Measurements from ENCODE around the gene GZMA.
"Not testable (repeated sequence)": the region's sequence is repeated elsewhere in the genome, so short reads cannot be mapped to it uniquely, and the experiment has no call there.

GZMA gene

DNA sequence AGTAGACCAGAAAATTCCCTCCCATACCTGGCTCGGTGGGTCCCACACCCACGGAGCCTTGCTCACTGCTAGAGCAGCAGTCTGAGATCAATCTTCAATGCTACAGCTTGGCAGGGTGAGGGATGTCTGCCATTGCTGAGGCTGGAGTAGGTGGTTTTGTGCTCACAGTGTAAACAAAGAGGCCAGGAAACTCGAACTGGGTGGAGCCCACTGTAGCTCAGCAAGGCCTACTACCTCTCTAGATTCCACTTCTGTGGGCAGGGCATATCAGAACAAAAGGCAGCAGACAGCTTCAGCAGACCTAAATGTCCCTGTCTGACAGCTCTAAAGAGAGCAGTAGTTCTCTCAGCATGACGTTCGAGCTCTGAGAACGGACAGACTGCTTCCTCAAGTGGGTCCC, 5.6 kb upstream of the GZMA start:
- DNase-seq, result no peak
- TF ChIP-seq POLR2A (IDR thresholded peaks at IDR 0.05; ENCODE audit: low read length) (no peak), GATA1 (IDR thresholded peaks at IDR 0.05; ENCODE audit: low read depth, low read length) (no peak)

DNA sequence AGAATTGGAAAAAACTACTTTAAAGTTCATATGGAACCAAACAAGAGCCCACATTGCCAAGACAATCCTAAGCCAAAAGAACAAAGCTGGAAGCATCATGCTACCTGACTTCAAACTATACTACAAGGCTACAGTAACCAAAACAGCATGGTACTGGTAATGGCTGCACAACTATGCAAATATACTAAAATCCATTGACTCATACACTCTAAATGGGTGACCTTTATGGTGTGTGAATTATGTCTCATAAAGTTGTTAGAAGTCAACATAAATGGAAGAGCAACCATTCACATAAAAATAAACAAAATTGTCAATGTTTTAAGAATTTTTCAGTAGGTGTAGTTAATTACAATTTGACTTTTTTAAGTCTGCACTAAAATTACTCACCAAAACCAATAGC, 1.3 kb upstream of the GZMA start:
- DNase-seq, result not testable (repeated sequence)

DNA sequence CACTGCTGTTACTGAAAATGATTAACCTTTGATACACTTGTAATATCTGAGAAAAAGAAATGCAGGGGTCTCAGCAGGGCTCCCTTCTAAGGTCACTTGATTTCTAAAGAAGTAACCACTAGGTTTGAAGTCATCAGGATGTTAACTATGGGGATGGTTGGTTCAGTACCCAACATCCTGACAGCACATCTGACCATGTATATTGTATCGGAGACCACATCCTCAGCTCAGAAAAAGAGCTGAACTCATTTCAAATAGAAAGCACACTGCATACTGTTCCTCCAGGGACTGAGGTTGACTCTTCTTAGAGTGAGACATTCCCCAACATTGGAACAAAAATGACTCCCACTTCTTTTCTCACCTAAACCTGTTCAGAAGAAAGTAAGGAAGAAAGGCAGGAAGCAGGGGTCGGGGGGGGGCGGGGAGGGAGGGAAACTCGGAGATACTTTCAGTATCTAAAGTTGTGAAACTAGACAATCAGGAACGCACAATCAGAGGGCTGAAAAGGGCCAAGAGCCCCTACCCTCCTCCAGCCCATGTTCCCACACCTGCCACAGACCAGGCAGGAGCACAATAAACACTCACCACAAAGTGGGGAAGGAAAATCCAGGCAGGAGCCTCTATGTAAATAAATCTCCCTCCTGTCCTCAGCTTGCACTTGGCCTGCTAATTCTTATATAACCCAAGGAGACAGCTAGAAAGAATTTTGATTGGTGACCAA, 730 bp upstream of the GZMA start:
- TF ChIP-seq POLR2A (IDR thresholded peaks at IDR 0.05; ENCODE audit: low read length) (no peak), GATA1 (IDR thresholded peaks at IDR 0.05; ENCODE audit: low read depth, low read length) (no peak)
- DNase-seq, result no peak

DNA sequence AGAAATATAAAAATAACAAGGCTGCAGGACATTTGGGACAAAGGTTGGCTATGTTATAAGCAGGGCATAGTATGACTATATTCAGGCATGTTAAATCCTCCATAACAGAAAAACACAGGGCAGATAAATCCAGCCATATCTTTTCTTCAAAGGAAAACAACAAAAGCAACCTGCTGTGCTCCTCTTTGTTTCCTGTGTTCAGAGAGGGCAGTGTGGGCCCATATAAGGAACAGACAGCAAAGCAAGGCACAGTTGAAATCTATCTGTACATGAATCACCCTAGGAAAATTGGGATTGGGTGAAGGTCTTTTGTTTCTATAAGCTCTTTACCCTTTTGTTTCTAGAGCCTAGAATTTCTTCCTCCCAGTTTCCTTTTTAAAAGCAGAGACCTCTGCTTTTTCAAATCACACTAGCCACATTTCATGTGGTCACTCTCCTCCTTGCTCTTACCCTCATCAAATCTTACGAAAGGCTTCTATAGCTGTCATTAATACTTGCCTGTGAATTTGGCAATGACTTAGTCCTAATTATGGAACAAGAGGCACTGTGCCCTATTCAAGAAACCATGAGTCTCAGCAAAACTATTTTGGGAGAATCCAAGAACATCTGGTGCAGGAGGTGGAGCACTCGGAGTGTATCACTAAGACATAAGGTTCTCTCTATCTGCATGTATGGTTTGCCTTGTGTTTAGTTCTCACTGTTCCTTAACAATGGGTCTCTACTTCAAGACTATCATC, 1.8 kb downstream of the GZMA start:
- DNase-seq, result no peak

DNA sequence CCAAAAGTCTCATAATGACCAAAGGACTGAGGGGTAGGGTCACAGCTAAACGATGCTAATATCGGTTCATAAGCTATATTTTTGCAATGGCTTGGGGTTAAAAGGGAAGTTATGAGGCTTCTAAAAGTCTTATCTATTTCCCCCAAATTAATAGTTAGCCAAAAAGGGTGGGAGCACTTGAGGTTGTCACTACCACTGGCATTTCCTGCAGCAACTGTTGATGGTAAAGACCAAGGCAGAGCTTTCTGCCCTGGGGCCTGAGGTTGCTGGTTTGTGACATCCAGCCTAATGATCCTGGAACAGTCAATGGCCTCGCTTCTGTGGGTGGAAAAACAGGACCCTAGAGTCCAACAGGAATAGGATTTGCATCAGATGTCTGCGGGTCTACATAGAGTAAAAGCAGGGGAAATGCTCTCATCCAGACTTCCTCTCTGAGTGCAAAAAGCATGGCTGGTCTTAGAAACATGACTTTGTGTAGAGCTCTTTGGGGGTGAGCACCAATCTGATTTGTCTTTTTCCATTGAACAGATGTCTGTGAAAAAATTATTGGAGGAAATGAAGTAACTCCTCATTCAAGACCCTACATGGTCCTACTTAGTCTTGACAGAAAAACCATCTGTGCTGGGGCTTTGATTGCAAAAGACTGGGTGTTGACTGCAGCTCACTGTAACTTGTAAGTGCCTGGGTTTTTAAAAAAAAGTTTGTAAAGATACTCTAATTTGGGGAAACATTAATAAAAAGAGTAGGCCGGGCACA, 2.7 kb downstream of the GZMA start:
- DNase-seq, result no peak
- no peak for TF ChIP-seq POLR2A (IDR thresholded peaks at IDR 0.05; ENCODE audit: low read length)
- TF ChIP-seq GATA1 (IDR thresholded peaks at IDR 0.05; ENCODE audit: low read depth, low read length), result no peak

More for the DNA sequence above, 1.8 kb downstream of the GZMA start:
- no peak for TF ChIP-seq GATA1 (IDR thresholded peaks at IDR 0.05; ENCODE audit: low read depth, low read length)
- no peak for TF ChIP-seq POLR2A (IDR thresholded peaks at IDR 0.05; ENCODE audit: low read length)

DNA sequence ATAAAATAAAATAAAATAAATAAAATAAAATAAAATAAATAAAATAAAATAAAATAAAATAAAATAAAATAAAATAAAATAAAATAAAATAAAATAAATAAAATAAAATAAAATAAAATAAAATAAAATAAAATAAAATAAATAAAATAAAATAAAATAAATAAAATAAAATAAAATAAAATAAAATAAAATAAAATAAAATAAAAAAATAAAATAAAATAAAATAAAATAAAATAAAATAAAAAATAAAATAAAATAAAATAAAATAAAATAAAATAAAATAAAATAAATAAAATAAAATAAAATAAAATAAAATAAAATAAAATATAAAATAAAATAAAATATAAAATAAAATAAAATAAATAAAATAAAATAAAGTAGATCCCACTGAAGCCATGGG, 3.5 kb downstream of the GZMA start:
- not testable (repeated sequence) for DNase-seq

DNA sequence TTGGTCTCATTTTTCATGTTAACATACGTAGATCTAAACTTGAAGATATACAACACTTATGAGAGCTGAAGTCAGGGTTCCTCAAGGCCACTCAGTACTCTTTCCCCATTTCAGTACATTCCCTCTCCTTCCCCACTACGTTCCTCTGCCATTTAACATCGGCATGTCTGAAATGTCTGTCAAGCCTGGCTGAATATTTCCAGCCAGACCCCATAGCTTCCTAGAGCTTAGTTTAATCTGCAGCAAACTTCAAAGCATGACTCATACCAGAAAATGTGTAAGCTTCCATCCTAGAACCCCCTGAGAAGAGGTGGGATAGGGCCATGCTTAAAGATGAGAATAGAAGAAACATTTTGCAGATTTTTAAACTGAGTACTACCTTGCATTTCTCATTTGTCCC, 6.2 kb downstream of the GZMA start:
- TF ChIP-seq POLR2A (IDR thresholded peaks at IDR 0.05; ENCODE audit: low read length) (no peak), GATA1 (IDR thresholded peaks at IDR 0.05; ENCODE audit: low read depth, low read length) (no peak)
- no peak for DNase-seq

DNA sequence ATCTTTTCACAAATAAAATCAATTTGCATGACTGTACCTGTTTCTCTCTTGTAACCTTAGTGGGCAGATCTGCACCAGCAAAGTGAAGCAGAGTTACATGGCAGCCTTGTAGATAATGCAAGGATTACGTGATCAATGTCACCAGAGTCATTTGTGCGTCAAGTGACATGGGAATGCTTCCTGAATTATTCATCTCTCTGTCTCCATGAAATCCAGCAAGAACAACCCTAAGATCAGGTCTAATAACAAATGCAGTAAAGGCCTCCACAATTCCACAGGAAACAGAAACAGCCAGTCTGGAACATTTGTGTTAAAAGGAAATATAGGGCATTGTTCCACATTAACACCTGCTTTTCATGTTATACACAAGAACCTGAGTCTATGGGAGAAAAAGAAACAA, 7.8 kb downstream of the GZMA start:
- TF ChIP-seq GATA1 (IDR thresholded peaks at IDR 0.05; ENCODE audit: low read depth, low read length) (no peak), POLR2A (IDR thresholded peaks at IDR 0.05; ENCODE audit: low read length) (no peak)
- no peak for DNase-seq

DNA sequence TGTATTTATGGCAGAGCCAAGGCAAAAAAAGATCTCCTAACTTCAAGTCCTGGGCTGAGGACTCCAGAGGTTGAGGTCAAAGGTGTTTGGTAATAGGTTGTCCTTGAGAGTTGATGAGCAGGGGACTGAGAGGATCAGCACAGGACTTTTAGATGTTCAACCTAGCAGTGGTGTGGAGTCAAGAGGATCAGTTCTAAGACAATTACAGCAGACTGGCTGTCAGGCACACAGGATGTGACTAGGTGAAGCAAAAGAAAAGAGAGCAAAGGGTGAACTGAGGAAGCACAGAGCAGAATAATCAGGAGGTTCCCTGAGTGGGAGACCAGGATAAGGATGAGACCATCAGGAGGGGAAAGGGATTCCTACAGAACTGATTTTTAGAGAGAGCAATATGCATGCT, 10.9 kb downstream of the GZMA start:
- DNase-seq, result no peak
- TF ChIP-seq GATA1 (IDR thresholded peaks at IDR 0.05; ENCODE audit: low read depth, low read length), result no peak
- no peak for TF ChIP-seq POLR2A (IDR thresholded peaks at IDR 0.05; ENCODE audit: low read length)

DNA sequence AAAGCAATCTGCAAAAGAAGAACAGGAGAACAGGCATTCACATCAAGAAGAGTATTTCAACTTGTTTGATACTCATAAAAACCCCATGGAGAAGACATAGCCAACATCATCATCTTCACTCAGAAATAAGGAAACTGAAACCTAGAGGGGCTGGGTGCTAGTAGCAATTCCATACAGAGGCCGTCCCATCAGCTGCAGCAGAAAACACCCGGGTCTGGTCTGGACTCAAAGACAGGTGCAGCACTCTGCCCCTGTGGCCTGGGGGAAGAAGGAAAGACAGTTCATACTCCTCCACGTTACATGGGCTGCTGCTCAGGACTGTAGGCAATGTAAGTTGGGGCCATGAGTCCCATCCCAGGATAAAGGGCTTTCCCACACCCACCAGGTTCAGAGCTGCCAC, 11.6 kb downstream of the GZMA start:
- TF ChIP-seq POLR2A (IDR thresholded peaks at IDR 0.05; ENCODE audit: low read length), result no peak
- no peak for TF ChIP-seq GATA1 (IDR thresholded peaks at IDR 0.05; ENCODE audit: low read depth, low read length)
- no peak for DNase-seq

DNA sequence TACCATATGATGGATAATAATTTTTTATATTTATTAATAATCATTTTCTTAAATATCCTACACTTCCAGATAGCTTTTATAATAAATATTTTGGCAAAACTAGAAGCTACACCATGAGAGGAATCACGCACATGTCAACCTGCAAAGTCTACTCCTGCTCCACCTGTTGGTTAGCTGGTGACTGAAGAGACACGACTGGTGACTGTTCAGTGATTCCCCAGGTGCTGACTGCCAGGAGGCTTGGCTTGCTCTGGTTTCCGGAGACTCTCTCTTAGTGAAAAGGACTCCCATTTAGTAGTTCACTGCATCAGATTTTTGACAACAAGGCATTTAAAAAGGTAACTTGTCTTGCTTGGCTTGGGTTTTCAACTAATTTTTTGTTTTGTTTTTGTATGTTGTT, 20.9 kb downstream of the GZMA start:
- no peak for DNase-seq
- TF ChIP-seq GATA1 (IDR thresholded peaks at IDR 0.05; ENCODE audit: low read depth, low read length) (no peak), POLR2A (IDR thresholded peaks at IDR 0.05; ENCODE audit: low read length) (no peak)

DNA sequence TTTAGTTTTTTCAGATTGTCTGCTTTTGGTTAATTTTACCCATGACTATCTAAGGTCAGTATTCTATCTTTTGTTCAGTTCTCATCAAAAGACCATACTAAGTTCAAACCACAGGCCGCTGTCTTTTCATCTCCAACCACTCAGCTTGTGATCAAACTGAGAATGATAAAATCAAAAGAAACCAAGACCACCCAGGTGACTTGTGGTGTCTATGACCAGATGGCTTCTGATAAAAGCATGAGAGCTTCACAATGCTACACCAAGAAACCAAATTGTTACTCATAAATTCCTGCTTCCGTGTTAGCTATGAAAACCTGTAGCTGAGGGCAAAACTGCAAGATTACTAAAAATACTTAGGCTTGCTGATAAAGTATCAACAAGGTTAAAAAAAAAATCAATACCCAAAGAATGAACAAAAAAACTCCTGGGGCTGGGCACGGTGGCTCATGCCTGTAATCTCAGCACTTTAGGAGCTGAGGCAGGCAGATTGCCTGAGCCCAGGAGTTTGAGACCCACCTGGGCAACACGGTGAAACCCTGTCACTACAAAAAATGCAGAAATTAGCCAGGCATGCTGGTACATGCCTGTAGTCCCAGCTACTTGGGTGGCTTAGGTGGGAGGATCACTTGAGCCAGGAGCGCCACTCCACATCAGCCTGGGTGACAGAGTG, 31.7 kb downstream of the GZMA start:
- TF ChIP-seq POLR2A (IDR thresholded peaks at IDR 0.05; ENCODE audit: low read length) (no peak), GATA1 (IDR thresholded peaks at IDR 0.05; ENCODE audit: low read depth, low read length) (no peak)
- DNase-seq, result no peak

DNA sequence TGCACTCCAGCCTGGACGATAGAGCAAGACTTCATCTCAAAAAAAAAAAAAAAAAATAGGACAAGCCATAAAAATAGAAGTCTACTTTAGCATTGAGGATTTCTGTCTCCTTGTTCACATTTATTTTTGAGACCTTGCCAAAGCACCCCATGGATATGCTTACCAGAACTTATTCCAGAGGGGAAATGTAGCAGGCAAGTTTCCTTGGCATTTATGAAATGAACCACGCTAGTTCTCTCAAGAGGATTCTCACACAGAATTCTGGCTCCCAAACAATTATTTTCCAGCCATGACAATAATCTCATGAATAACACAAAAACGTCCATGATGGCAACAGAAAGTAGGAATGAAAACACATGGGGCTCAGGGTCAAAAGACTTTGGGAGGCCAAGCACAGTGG, 34.1 kb downstream of the GZMA start:
- DNase-seq, result no peak
- no peak for TF ChIP-seq GATA1 (IDR thresholded peaks at IDR 0.05; ENCODE audit: low read depth, low read length)
- no peak for TF ChIP-seq POLR2A (IDR thresholded peaks at IDR 0.05; ENCODE audit: low read length)
